Islet of Langerhans (tissue), 1 donor: ENCODE measurements around the gene APBA2.

Experiments used
- FAIRE-seq: peaks from one replicate; lab custom pipeline; 2011; peaks lifted over from hg19 to GRCh38; lab: Jason Lieb, UNC

APBA2 gene

DNA sequence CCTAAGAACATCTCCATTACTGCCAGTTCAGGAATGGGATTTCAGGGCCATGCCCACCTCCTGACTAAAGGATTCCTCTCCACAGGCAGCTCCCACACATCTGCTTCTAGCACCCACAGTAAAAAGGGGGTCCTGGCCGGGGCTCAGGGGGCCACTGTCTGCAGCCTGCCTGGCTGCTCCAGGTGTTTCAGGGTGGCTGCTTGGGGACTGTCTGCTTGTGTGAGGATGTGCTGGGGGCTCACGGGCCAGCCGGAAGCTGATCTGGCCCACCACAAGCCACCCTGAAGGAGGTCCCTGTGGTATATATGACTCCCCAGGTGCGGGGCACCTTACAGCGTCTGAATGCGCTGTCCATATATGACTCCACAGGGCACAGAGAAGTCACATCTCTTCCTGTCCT lies 248.5 kb downstream of the APBA2 start:
- FAIRE-seq: no peak

DNA sequence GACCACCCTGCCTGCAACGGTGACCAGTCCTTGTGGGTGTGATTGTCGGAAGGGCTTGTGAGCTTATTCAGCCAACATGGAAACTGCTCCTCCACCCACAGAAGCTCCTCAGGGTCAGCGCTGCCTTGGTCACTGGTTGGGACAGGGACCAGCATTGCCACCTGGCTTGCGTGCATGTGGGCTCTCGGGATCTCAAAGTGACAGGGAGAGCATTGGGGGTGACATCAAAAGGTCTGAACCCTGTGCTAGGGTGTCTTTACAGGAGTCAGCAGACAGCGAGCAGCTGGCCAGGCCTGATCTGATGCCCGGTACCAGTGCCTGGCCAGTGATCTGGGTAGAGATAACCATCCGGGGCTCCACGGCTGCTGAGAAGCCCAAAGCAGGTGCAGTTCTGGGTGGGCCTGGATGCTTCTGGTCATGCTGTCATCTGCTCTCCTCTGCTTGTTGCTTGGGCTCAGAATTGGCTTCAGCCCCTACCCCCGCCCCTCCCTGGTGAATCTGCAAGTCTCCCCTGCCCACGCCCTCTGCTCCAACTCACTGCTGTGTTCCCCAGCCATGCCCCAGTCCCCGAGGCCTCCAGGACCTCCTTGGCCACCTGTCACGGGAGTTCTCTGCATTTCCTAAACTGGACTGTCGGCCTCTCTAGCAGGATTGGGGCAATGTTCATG lies 249.0 kb downstream of the APBA2 start:
- FAIRE-seq: no peak

DNA sequence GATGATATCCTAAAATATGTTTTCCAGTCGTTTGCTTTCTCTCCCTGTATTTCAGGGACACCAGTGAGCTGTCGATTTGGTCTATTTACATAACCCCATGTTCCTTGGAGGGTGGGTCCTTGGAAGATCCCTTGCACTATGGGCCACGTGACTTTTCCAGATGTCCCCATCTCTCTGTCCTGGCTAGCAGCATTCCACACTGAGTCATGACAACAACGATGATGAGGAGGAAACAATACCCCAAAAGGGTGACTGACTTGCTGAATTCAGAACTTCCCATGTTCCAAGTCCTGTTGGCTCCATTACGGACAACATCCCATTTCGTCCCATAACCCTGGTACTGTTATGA lies 249.5 kb downstream of the APBA2 start:
- no peak for FAIRE-seq

DNA sequence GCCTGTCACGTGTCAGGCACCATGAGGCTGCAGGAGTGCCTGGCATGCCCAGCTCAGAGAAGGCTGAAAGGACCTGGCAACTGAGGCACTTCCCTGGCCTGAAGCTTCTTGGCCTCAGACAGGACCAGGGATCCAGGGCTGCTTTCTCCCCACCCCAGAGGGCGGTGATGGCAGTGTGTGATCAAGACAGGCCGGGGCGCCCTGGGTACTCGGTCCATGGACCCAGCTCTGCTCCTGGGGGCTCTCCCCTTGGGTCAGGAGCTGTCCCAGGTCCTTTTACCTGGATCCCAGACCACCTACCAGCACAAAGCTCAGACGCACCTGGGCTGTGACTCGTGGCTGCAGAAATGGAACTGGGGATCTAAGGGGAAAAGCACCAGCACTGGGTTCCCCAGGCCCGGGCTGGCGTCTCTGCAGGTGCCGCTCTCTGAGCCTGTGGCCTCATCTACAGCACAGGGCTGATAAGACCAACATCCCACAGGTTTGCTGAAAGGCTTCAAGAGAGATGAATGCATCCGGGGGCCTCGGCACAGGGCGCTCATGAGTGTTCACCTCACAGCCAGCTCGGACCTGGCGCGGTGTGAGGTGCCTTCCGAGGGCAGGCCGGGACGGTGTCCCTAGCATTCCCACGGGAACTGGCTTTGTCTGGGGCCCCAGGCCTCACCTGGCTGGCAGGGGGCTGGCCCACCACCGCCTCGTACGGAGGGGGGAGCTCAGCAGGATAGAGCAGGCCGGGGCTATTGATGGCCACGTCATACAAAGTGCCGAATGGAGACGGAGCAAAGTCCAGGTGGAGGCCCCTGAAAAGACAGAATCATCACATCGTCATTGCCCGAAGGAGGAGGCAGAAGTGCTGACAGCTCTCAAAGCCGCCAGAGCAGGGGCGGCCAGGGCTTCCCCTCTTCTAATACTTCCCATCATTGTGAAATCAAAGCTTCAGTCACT lies 250.2 kb downstream of the APBA2 start:
- no peak for FAIRE-seq

DNA sequence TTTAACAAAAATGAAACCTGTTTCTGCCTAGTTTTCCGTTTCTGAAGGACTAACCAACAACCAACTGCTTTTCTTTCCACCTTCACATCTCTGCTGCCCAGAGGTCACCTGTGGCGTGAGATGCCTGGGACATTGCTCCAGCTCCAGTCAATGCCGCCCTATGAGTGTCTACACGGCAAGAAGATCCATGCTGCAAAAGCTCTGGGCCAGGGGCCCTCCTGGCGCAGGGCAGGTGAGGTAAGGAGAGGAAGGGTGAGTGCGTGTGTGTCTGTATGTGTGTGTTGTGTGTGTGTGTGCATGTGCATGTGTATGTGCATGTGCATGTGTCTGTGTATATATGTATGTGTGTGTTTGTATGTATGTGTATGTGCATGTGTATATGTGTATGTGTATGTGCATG lies 252.5 kb downstream of the APBA2 start:
- FAIRE-seq: no peak

DNA sequence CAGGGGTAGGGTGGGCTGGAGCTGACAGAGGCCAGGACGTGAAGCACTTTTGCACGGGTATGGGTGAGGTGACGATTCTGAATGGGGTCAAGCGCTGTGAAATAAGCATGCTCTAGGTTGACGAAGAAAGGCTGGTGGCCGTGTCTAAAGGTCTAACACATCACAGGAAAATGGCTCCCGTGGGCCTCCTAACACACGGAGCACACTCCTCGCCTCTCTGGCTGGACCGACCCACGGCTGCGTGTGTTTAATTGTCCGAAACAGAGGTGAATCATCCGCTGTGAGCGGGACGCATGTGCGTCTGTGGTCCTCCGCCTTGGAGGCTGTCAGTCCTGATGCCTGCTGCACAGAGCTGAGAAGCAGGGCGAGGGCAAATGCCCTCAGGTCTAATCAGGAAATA lies 253.3 kb downstream of the APBA2 start:
- FAIRE-seq: no peak

DNA sequence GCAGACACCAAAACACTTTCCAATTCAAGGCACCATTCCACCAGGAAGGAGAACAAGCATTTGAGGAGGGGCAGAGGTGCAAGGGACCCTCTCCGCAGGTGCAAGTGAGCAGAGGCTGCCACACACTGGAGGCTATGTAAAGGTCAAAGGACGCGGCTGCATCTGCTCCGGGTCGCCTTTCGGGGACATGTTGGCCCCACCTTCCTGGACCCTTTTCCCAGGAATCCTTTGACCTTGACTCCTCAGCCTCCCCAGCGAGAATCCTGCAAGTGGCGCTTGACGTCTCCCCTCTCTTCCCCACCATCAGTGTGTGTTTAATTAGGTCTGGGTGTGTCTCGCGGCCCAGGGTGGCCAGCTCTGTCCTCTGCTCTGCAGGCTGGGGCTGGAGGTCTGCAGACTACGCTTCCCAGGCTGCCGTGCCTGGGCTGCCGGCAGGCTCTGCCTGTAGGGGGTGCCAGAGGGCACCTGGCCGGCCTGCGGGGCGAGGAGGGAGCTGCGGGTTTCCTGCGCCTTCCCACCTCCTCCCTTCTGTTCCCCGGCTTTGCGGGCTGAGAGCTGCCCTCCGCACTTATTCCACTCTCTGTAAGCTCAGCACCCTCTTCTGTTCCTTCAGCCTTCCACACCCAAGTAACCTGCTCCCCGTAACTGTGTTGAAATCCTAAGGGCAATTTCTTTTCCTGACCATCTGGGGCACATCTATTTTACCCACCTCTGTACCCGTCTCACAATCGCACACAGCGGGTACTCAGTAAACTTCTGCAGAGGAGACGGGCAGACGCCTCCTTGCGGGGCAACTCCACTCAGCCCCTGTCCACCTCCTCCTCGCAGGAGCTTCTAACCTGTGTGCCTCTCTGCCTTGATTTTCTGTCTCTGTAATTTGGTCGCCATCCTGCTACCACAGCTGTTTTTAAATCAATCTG lies 254.0 kb downstream of the APBA2 start:
- FAIRE-seq: no peak

DNA sequence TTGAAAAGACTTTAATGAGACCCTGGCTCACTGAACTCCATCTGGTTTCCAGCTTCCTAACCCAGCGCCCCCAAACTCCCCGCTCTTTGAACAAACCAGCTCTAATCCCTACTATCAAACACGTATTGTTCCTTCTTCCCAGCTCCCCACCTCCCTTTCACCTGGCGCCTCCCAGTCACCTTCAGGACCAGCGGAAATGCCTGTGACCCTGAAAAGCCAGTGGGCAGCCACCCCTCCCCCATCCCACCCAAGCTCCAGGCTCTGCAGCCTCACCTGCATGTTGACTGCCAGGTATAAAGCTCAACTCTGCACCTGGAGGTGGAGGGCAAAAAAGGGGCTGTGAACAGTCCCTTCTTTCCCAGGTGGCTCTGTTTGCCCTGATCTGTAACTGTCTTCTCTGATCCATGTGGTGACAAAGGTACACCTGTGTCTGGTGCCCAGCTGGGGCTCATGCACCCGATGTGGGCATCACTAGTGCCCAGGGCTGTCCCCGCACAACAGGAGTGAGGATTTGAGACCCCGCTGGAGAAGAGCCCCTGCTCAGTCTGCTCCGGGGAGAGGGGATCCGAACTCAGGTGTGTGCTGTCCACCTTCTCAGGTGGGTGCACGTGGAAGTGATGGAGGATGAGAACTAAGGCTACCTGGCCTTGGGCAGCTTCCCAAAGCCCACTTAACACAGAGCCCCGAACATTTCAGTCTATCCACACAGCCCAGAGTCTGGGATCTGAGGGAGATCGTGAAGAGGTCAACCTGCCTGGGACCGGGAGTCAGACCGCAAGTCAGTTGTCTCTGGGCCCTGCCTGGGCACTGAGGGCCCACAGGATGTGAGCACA lies 254.9 kb downstream of the APBA2 start:
- FAIRE-seq: no peak

DNA sequence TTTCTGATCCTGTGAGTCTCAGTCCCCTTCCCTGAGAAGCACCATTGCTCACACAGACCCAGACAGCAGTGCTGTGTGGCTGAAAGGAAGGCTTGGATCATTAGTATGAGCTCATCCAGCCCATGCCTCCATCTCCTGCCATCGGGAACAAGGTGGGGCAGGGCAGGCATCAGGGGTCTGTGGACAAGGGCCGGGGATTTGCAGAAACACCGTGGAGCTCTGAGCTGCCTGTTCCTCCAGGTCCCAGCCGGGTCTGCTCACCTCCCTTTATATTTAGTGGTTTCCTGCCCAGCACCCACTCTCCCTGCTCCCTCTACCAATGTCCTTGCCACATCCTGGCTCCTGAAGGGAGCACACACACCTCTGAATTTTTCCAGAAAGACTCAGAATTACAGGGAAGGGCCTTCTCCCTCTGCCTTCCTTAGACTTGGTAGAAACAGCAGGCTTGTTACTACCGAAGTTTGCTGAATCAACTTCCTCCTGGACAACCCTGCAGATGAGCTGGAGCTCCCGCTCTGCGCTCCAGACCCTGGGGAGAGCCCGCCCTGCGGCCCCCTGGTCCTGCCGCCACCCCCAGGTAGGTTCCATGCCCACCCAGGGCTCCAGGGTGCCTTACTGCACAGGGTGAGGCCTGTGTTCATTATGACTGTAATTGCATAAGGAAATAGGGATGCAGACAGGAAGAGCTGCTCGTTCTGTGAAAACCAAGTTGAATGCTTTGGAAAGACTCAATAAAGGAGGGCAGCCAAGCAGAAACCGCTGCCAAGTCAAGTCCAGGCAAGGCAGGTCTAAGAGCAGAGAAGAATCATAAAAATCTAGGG lies 255.7 kb downstream of the APBA2 start:
- FAIRE-seq: no peak

DNA sequence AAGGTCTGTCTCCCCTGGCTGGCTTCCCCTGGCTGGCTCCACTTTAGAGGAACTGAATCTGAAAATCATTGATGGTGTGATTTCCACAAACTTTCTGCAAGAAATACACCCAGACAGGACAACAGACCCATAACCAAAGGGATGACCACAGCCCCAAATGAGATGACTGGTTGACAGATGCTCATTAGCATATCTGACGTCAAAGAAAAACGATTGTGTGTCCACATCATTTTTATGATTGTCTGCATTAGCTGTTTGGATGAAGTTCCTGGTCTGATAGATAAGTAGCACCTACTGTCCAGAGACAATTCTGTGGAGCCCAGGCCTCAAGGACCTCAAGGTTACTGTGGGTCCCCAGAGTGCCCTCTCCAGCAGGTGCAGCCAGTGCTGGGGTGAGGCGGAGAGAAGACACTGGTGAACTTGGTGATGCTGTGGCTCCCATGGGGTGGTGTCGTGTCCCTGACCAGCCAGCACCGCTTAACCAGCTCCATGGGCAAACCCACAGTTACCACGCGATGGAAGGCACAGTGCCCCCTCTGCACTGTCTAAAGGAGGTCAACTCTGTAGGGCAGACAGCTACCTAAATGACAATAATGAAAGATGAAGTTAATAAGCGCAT lies 256.5 kb downstream of the APBA2 start:
- no peak for FAIRE-seq

DNA sequence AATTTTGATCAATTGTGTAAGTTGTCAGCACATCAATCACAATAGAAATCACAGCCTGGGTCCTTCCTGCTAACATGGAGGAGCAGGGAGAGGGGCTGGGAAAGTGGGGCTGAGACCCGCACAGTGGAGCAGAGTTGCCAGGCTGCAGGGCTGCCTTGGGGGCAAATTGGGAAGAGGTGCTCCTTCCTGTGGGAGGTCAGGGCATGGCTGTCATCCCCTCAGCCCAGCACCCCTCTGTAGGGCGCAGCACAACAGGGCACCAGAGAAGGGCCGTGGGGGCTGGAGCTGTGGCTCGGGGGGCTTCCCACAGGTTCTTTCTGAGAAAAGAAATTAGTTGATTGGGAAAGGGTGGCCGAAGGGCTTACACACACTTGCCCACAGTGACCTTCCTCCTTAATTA lies 257.5 kb downstream of the APBA2 start:
- no peak for FAIRE-seq

DNA sequence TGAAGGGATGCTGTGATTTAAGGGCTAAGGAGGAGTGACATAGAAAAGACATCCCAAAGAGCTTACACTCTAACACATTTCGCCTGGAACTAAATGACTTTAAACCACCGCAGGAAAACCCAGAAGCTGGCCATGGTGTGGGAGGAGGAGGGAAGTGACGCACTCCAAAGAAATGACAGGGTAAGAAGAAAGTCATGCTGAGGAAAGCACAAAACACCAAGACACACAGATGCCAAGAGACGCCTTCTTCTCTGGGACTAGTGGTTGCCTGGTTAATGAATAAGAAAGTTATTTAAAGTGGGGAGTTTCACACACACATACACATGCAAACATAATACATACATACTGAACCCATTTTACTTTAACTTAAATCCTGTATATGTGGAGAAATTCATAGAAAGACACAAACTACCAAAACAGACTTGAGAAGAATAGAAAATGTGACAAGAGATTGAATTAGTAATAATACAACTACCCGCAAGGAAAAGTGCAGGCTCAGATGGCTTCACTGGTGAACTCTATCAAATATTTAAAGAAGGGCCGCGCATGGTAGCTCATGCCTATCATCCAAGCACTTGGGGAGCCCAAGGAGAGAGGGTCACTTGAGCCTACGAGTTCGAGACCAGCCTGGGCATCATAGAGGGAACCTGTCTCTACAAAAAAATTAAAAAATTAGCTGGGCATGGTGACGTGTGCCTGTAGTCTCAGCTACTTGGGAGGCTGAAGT lies 258.3 kb downstream of the APBA2 start:
- FAIRE-seq: no peak

DNA sequence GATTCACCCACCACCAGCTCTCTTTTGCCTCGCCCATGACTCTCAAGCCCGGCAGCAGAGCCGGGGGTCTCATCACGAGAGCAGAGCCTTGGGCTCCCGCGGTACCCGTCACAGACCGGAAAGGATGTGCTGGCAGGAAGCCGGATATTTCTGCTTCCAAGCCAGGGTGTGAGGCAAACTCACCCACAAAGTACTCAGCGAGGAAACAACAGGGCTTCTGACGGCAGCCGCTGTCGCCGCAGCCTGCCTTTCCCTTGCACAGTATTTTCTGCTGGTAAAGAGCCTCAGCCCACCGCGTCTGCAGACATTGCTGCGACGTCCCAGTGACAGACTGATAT lies 263.9 kb downstream of the APBA2 start:
- no peak for FAIRE-seq

DNA sequence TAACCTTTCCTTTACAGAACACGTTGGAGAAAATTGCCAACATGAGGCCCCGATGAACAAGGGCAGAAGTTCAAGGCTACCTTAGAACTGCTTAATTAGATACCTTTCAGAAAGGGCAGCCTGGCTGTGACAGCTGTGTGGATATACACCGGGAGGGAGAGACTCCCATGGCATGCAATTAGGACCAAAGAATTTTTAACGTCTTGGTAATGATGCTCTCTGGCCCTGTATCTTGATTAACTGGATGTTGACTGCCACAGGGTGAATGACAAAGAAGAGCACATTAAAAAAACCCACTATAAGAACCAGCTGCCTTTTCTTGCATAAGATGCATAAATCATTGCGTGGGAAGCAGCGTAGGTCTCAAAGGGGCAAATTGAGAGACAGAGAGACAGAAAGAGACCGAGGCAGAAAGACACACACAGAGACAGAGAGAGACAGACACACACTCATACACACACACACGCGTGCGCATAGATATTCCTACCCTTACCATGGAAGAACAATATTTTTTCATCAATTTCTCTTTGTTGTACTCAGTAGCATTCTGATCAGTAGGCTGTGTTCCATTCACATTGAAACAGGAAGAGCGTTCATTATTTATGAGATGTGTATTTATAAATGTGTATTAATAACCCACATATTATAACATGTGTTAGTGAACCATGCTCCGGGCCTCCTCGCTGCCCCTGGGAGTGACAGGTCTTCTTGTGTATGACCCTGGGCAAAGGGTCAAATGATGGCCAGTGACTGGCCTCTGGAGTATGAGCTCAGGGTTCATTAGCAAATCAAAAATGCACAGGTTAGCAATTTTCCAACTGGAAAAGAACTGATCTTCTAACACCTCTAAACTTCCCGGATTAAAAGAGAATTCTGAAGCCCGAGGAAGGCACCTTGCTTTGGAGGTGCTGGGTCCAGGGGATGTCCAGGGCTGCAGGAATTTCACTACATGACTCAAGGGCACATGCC lies 265.0 kb downstream of the APBA2 start:
- FAIRE-seq: no peak

DNA sequence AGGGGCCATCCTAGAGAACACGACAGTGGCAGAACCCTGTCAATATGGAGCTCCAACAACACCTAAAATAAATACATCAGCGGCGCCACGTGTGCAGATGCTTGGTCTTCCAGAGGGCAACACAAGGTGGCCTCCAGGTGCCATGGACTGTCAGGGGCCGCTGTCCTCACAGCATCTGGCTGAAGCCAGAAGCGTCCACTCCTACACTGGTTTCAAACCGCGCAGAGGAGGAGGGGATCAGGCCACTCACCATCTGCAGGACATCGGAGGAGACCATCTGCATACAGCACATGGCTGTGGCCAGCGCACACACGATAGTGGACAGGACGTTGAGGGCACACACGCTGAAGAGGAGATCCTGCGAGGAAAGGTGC lies 265.7 kb downstream of the APBA2 start:
- no peak for FAIRE-seq

DNA sequence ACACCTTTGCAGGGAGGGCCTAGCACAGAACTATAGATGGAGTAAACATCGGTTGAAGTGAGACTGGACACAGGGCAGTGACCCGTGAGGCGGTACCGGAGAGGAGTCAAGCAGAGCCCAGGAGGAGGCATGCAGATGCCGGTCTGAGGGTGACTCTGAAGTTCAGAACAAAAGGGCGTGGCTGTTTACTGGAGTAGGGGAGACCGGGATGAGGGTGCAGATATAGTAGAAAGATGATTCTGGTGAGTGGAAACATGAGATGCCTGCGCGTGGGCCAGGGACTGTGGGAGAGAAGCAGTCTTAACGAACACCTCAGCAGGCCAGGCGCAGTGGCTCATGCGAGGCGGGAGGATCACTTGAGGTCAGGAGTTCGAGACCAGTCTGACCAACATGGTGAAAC lies 270.7 kb downstream of the APBA2 start:
- no peak for FAIRE-seq

DNA sequence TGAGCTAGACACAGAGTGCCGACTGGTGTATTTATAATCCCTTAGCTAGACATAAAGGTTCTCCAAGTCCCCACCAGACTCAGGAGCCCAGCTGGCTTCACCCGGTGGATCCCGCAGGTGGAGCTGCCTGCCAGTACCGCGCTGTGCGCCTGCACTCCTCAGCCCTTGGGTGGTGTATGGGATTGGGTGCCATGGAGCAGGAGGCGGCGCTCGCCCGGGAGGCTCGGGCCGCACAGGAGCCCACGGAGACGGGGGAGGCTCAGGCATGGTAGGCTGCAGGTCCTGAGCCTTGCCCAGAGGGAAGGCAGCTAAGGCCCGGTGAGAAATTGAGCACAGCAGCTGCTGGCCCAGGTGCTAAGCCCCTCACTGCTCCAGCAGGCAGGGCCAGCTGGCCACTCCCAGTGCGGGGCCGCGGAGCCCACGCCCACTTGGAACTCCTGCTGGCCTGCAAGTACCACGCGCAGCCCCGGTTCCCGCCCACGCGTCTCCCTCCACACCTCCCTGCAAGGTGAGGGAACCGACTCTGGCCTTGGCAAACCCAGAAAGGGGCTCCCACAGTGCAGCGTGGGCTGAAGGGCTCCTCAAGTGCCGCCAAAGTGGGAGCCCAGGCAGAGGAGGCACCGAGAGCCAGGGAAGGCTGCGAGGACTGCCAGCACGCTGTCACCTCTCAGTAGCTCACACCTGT lies 274.1 kb downstream of the APBA2 start:
- FAIRE-seq: no peak

DNA sequence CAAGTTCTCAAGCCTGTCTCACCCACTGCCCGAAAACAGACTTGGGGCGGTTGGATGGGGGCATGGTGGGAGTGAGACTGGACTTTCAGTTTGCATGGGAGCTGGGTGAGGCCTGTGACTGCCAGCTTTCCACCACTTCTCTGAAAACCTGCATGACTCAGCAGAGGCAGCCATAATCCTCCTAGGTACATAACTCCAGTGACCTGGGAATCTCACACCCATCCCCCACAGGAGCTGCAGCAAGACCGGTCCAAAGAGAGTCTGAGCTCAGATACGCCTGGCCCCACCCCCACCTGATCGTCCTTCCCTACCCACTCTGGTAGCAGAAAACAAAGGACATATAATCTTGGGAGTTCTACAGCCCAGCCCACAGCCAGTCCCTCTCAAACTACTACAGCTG lies 276.6 kb downstream of the APBA2 start:
- no peak for FAIRE-seq
